ENCODE data around the gene SOCS7.

SOCS7 gene

DNA sequence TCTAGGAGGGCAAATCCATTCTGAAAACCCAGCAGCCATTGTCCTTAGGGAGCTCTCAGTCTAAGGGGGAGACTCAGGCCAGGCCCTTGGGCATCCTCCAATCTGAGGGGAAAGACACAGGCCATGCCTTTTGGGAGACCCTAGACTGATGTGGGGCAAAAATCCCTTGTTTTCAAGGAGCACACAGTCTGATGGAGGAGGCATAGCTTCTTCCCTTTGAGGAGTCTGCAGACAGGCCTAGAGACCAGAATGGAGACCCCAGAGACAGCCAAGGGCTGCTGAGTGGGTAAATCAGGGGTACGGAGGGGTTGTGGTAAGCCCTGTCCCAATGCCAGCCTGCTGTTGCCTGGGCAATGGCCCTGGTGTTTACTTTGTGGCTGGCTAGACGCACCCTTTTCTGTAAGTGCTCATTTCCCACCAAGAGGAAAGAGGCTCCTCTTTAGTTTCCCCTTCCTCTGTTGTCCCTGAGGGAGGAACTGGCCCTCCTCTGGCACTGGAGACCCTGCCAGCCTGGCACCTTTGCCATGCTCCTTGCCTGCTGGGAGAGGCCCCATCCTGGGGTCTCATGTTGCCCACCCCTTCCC, 96.0 kb downstream of the SOCS7 start:
- peaks cover 53% of the 10 kb centered on the region for H3K4me1 ChIP-seq (ENCODE audit: control insufficient read depth, insufficient read depth, low read length)
- H3K36me3 ChIP-seq (ENCODE audit: control insufficient read depth, insufficient read depth, low read length): no peaks in the 10 kb centered on the region
- H3K9ac ChIP-seq (ENCODE audit: low read length): no peak overlapping the region
- H3K4me3 ChIP-seq (ENCODE audit: low read depth, low read length): no peak overlapping the region
- no peaks in the 10 kb centered on the region for H3K27me3 ChIP-seq (ENCODE audit: control insufficient read depth, insufficient read depth, low read length)
- no peaks in the 10 kb centered on the region for H3K9me3 ChIP-seq (ENCODE audit: control insufficient read depth, insufficient read depth, low read depth, low read length)
- no peak overlapping the region for H3K27ac ChIP-seq (ENCODE audit: low read depth, low read length)

DNA sequence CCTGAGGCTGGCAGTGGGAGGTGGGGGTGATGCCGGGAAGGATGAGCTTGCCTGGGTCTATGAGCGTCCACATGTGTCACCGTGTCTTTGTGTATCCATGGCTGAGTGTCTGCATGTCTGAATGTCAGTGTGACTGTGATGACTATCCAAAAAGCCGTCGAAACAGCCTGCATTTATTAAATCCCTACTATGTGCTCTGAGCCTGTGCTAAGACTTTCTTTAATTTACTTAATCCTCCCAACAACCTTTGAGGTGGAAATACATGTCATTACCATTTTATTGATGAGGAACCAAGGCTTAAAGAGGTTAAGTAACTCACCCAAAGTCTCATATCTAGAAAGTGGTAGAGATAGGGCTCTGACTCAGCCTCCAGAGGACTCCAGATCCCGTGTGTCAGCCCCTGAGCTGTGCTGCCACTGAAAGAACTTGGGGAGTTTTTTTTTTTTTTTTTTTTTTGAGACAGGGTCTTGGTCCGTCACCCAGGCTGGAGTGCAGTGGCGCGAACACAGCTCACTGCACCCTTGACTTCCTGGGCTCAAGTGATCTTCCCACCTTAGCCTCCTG, 96.6 kb downstream of the SOCS7 start:
- H3K4me3 ChIP-seq (ENCODE audit: low read depth, low read length): no peak overlapping the region
- no peak overlapping the region for H3K9ac ChIP-seq (ENCODE audit: low read length)
- H3K36me3 ChIP-seq (ENCODE audit: control insufficient read depth, insufficient read depth, low read length): no peaks in the 10 kb centered on the region
- peaks cover 56% of the 10 kb centered on the region for H3K4me1 ChIP-seq (ENCODE audit: control insufficient read depth, insufficient read depth, low read length)
- no peaks in the 10 kb centered on the region for H3K9me3 ChIP-seq (ENCODE audit: control insufficient read depth, insufficient read depth, low read depth, low read length)
- no peak overlapping the region for H3K27ac ChIP-seq (ENCODE audit: low read depth, low read length)
- H3K27me3 ChIP-seq (ENCODE audit: control insufficient read depth, insufficient read depth, low read length): no peaks in the 10 kb centered on the region

DNA sequence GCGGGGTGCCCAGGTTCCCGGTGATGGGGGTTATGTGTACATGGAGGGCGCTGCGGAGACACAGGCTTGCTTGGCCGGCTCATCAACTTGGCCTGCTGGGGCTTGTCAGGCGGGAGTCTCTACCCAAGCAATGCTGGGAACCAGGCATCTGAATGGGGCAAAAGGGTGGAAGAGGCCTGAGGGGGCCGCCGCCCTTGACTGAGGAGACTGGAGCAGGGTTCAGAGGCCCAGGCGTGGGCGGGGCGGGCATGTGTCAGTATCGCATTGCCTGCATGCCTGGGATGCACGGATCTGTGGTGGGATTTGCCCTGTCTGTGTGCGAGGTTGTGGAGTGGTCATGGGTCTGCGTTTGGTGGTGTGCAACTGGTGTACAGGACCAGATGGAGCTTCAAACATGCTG, 97.7 kb downstream of the SOCS7 start:
- H3K4me1 ChIP-seq (ENCODE audit: control insufficient read depth, insufficient read depth, low read length): peaks cover 52% of the 10 kb centered on the region
- H3K9ac ChIP-seq (ENCODE audit: low read length): peak overlapping the region; percentile 24
- H3K27me3 ChIP-seq (ENCODE audit: control insufficient read depth, insufficient read depth, low read length): no peaks in the 10 kb centered on the region
- H3K27ac ChIP-seq (ENCODE audit: low read depth, low read length): no peak overlapping the region
- no peaks in the 10 kb centered on the region for H3K9me3 ChIP-seq (ENCODE audit: control insufficient read depth, insufficient read depth, low read depth, low read length)
- no peaks in the 10 kb centered on the region for H3K36me3 ChIP-seq (ENCODE audit: control insufficient read depth, insufficient read depth, low read length)
- H3K4me3 ChIP-seq (ENCODE audit: low read depth, low read length): no peak overlapping the region; the same call in 1 of the 2 replicates

DNA sequence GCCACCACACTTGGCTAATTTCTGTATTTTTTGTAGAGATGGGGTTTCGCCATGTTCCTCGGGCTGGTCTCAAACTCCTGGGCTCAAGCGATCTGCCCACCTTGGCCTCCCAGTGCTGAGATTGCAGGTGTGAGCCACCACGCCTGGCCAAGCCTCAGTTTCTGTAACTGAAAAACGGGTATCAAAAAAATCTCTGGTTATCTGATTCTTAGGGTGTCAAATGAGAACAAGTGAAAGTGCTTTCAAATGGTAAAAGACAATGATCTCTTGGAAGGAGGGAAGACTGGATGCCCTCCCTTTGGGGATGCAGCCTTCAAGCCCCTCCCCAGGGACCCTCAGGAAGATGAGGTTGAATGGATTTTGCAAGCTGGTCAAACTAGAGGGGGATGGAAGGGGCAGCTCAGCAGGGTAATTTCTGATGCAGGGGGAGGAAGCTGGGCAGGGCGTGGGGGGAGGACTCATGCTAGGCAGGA, 98.9 kb downstream of the SOCS7 start:
- H3K9me3 ChIP-seq (ENCODE audit: control insufficient read depth, insufficient read depth, low read depth, low read length): no peaks in the 10 kb centered on the region
- peak overlapping the region; percentile 59; the same call in 1 of the 2 replicates for H3K4me3 ChIP-seq (ENCODE audit: low read depth, low read length)
- H3K36me3 ChIP-seq (ENCODE audit: control insufficient read depth, insufficient read depth, low read length): no peaks in the 10 kb centered on the region
- peak overlapping the region; percentile 86; the same call in 1 of the 2 replicates for H3K27ac ChIP-seq (ENCODE audit: low read depth, low read length)
- peak overlapping the region; percentile 49 for H3K9ac ChIP-seq (ENCODE audit: low read length)
- peaks cover 61% of the 10 kb centered on the region for H3K4me1 ChIP-seq (ENCODE audit: control insufficient read depth, insufficient read depth, low read length)
- no peaks in the 10 kb centered on the region for H3K27me3 ChIP-seq (ENCODE audit: control insufficient read depth, insufficient read depth, low read length)

DNA sequence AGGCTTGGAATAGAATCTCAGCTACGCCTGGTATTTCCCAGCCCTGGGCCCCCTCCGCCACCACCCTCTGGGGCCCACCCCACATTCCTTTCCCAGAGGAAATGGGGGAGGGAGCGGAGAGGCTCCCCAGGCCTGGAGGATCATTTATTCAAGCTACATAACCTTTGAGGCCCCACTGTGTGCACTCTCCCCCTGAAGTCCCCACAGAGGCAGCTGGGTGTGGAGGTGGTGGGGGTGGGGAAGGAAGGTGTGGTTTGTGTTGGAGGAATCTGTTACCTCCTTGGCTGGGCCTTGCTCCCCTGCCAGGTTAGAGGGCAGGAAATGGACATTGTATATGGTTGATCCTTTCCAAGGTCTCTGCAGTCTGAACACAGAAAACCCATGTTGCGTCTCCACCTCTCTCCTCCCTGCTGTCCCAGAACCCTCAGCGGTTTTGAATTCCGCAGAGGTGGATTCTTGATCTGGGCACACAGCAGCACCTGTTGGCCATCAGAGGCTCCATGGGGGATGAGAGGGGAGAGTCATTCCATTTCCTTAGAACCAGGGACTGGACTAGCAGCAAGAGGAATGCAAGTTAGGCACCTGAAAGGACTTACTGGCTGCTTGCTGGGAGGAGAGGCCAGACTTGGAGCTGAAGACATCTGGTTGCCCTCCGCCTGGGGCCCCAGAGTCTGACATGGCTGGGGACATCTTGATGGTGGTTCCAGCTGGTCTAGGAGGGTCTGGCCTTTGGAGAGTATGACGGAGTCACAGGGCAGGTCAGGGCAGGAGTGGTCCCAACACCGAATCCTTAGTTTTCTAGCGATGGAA, 99.6 kb downstream of the SOCS7 start:
- H3K4me3 ChIP-seq (ENCODE audit: low read depth, low read length): peak overlapping the region; percentile 59
- H3K9ac ChIP-seq (ENCODE audit: low read length): peak overlapping the region; percentile 90
- H3K36me3 ChIP-seq (ENCODE audit: control insufficient read depth, insufficient read depth, low read length): no peaks in the 10 kb centered on the region
- no peaks in the 10 kb centered on the region for H3K9me3 ChIP-seq (ENCODE audit: control insufficient read depth, insufficient read depth, low read depth, low read length)
- H3K4me1 ChIP-seq (ENCODE audit: control insufficient read depth, insufficient read depth, low read length): peaks cover 68% of the 10 kb centered on the region
- no peaks in the 10 kb centered on the region for H3K27me3 ChIP-seq (ENCODE audit: control insufficient read depth, insufficient read depth, low read length)
- H3K27ac ChIP-seq (ENCODE audit: low read depth, low read length): peak overlapping the region; percentile 86

DNA sequence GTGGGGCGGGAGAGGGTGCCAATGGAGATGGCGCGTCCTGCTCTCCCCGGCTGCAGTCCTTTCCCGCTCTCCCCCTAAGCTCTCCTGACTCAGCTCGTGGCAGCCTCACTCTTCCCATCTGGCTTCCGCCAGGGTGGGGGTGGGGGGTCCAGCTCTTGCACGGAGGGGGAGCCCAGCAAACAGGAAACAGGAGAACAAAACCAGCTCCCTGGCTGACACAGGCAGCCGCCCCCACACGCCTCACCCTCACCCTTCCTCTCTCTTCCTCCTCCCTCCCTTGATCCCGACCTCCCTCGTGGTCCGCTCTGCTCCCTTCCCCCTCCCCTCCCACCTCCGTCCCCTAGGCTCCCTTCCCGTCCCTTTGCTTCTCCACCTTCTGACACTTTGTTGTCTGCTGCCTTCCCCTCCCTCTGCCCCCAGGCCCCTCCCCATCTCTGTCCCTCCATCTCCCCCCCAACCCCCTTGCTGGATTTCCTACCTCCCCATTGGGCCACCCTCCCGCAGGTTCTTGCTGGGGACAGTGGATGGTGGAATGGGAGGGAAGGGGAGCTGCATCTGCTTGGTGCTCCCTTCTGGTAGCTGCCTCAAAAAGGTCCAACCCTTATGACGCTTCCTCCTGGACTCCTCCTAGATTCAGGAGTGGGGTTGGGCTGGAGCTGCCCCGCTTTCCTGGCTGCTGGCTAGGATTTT, 100.3 kb downstream of the SOCS7 start:
- no peaks in the 10 kb centered on the region for H3K27me3 ChIP-seq (ENCODE audit: control insufficient read depth, insufficient read depth, low read length)
- H3K9ac ChIP-seq (ENCODE audit: low read length): peak overlapping the region; percentile 90
- H3K4me3 ChIP-seq (ENCODE audit: low read depth, low read length): peak overlapping the region; percentile 59
- peak overlapping the region; percentile 86 for H3K27ac ChIP-seq (ENCODE audit: low read depth, low read length)
- no peaks in the 10 kb centered on the region for H3K9me3 ChIP-seq (ENCODE audit: control insufficient read depth, insufficient read depth, low read depth, low read length)
- peaks cover 72% of the 10 kb centered on the region for H3K4me1 ChIP-seq (ENCODE audit: control insufficient read depth, insufficient read depth, low read length)
- no peaks in the 10 kb centered on the region for H3K36me3 ChIP-seq (ENCODE audit: control insufficient read depth, insufficient read depth, low read length)

DNA sequence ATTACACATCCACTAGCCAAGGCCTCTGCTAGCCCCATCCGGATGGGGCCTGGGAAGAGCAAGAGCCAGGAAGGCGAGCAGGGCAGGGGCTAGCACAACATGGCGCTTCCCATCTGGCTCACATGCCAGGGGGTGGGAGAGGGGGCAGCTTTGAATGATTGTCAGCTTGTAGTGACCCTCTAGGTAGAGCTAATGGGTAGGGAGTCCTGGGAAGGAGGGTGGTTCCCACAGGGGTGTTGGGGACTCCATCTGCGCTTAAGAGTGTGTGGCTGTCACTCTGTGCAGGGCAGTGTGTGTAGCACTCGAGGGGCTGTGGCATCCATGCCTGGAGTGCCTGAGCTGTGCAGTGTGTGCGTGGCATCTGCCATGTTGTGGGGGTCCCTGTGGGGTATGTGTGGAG, 101.1 kb downstream of the SOCS7 start:
- Histone ChIP-seq H3K9me3 (ENCODE audit: control insufficient read depth, insufficient read depth, low read depth, low read length) (no peaks in the 10 kb centered on the region), H3K9ac (ENCODE audit: low read length) (peak overlapping the region; percentile 37), H3K4me3 (ENCODE audit: low read depth, low read length) (peak overlapping the region; percentile 59), H3K36me3 (ENCODE audit: control insufficient read depth, insufficient read depth, low read length) (peaks cover 4% of the 10 kb centered on the region; the same call in 1 of the 2 replicates), H3K27ac (ENCODE audit: low read depth, low read length) (peak overlapping the region; percentile 86; the same call in 1 of the 2 replicates), H3K4me1 (ENCODE audit: control insufficient read depth, insufficient read depth, low read length) (peaks cover 69% of the 10 kb centered on the region), H3K27me3 (ENCODE audit: control insufficient read depth, insufficient read depth, low read length) (no peaks in the 10 kb centered on the region)

DNA sequence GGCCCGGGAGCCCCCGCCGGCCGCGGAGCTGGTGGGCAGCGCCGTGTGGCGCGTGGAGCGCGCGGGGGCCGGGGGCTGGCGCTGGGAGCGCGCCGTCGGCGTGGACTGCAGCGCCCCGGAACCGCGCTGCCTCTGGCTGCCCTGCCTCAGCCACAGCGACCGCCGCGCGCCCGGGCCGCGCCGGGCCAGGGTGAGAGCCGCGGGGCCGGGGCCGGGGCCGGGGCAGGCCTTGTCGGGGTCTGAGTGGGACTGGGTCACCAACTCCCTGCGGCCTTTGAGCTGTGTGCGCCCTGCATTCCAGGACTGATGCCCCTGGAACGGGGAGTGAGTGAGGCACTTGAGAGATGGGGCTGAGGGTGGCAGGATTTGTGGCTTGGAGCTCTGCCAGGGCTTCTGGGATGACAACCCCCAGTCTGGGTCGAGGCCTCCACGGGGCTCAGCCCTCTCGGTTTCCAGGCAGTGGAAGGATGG, 102.3 kb downstream of the SOCS7 start:
- Histone ChIP-seq H3K27ac (ENCODE audit: low read depth, low read length) (no peak overlapping the region), H3K4me3 (ENCODE audit: low read depth, low read length) (peak overlapping the region; percentile 56), H3K9me3 (ENCODE audit: control insufficient read depth, insufficient read depth, low read depth, low read length) (no peaks in the 10 kb centered on the region), H3K27me3 (ENCODE audit: control insufficient read depth, insufficient read depth, low read length) (no peaks in the 10 kb centered on the region), H3K9ac (ENCODE audit: low read length) (peak overlapping the region; percentile 69), H3K36me3 (ENCODE audit: control insufficient read depth, insufficient read depth, low read length) (peaks cover 13% of the 10 kb centered on the region), H3K4me1 (ENCODE audit: control insufficient read depth, insufficient read depth, low read length) (peaks cover 61% of the 10 kb centered on the region)

DNA sequence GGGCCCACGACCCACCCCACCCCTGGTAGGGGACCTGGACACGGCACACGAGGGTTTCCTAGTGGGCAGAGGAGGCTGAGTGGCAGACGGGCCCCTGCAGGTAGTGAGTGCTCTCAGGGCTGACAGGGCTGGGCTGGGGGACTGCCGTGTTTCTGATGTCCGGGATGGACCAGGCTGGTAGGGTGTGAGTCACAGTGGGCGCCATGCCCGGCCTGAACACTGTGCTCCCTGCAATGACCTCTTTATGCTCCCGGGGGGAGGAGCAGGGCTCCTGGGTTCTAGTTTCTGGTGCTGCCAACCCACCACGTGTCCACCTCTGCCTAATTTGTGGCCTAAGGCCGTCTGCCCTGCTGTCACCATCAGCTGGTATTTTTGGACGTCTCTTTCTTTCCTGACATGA, 102.9 kb downstream of the SOCS7 start:
- H3K9me3 ChIP-seq (ENCODE audit: control insufficient read depth, insufficient read depth, low read depth, low read length): no peaks in the 10 kb centered on the region
- no peak overlapping the region; the same call in 1 of the 2 replicates for H3K27ac ChIP-seq (ENCODE audit: low read depth, low read length)
- peak overlapping the region; percentile 69 for H3K9ac ChIP-seq (ENCODE audit: low read length)
- peaks cover 18% of the 10 kb centered on the region for H3K36me3 ChIP-seq (ENCODE audit: control insufficient read depth, insufficient read depth, low read length)
- H3K27me3 ChIP-seq (ENCODE audit: control insufficient read depth, insufficient read depth, low read length): no peaks in the 10 kb centered on the region
- H3K4me1 ChIP-seq (ENCODE audit: control insufficient read depth, insufficient read depth, low read length): peaks cover 57% of the 10 kb centered on the region
- peak overlapping the region; percentile 56 for H3K4me3 ChIP-seq (ENCODE audit: low read depth, low read length)
